ENCODE measurements around the gene MRPL20.

GRCh38 chr1:1438531-1439381 is 31.7 kb upstream of the MRPL20 start:
- TF ChIP-seq POLR2A (IDR thresholded peaks at IDR 0.05; ENCODE audit: low read length) (no peak), GATA1 (IDR thresholded peaks at IDR 0.05; ENCODE audit: low read depth, low read length) (no peak)

Measured in erythroblast (primary cell).